K562 (cell line): ENCODE data around the gene CNGB1. TPM values are rescaled to one million over a fixed set of nuclear protein-coding genes. Genes with fewer than 3 reads are reported as not detected.

Experiments
- ATAC-seq: fragments of 200-7000 bp; cut with Tn5 transposase; 3 replicates; pipeline ENCODE4 v1.9.1; 2020; ENCODE audit warnings: moderate library complexity
- BruUV-seq: library from RNA; stranded (reverse); fragments of 400-500 nt; replicated peaks from 2 replicates; lab custom pipeline; 2021; lab: Mats Ljungman, UMichigan
- CTCF ChIA-PET: fragments of 300-600 bp; formaldehyde crosslinking; extraction: SDS; loops from one replicate; lab custom pipeline; 2021; ENCODE audit warnings: low intra/inter-chr PET ratio; lab: Yijun Ruan, JAX
- POLR2A ChIA-PET: fragments of 300-600, 350-650 bp; sonication (Branson Sonifier 250); formaldehyde crosslinking; extraction: SDS; loops from one replicate; lab custom pipeline; 2021; ENCODE audit warnings: antibody characterized with exemption, inconsistent platforms; lab: Yijun Ruan, JAX
- DNase-seq, 4 experiments: peaks; one replicate each; pipeline versions ENCODE4 v3.0.0 to v3.0.0-alpha.2; 2011 to 2018; ENCODE audit warnings: low spot score in 3 of 4, mixed read lengths in 3 of 4; ENCODE audit errors: extremely low read depth in 1 of 4
- FAIRE-seq: peaks from 2 replicates; lab custom pipeline; 2011; peaks lifted over from hg19 to GRCh38; lab: Jason Lieb, UNC
- H2AFZ ChIP-seq: 2 replicates; pipeline ENCODE4 v1.6.0; 2011; ENCODE audit warnings: low read depth, low read length, control low read depth, inconsistent platforms
- H3K27ac ChIP-seq: fragments of 200-600 bp; 3 replicates; pipeline ENCODE4 v1.8.0; 2011; ENCODE audit warnings: low read depth, mild to moderate bottlenecking, control low read depth, inconsistent platforms, low read length, moderate library complexity, mixed read lengths; ENCODE audit errors: extremely low read depth
- H3K27me3 ChIP-seq, 2 experiments: fragments of 300-600 bp in 1 of 2; 2 replicates in 1 of 2; 3 replicates in 1 of 2; pipeline versions ENCODE4 v1.6.0 to v1.8.0; 2011; ENCODE audit warnings: inconsistent platforms in 2 of 2, low read length in 2 of 2, mild to moderate bottlenecking in 1 of 2, mixed read lengths in 1 of 2, moderate library complexity in 1 of 2; ENCODE audit not compliant: control insufficient read depth in 2 of 2, insufficient read depth in 2 of 2
- H3K36me3 ChIP-seq: fragments of 300-600 bp; 3 replicates; pipeline ENCODE4 v1.8.0; 2011; ENCODE audit warnings: mild to moderate bottlenecking, low read length, inconsistent platforms; ENCODE audit not compliant: control insufficient read depth, insufficient read depth
- H3K4me1 ChIP-seq, 2 experiments: fragments of 200-600 bp in 1 of 2; replicated peaks in 1 of 2; 2 replicates in 1 of 2; 3 replicates in 1 of 2; pipeline versions ENCODE4 v1.5.1 to v1.8.0; 2011; ENCODE audit warnings: inconsistent platforms in 2 of 2, low read length in 2 of 2, mild to moderate bottlenecking in 1 of 2, mixed read lengths in 1 of 2, moderate library complexity in 1 of 2; ENCODE audit not compliant: control insufficient read depth in 2 of 2, insufficient read depth in 2 of 2
- H3K4me2 ChIP-seq: 2 replicates; pipeline ENCODE4 v1.6.1; 2011; ENCODE audit warnings: low read length, control low read depth, inconsistent platforms, mixed read lengths; ENCODE audit not compliant: insufficient read depth
- H3K4me3 ChIP-seq: fragments of 200-600 bp; sonication (generic), shearing (Covaris generic); 2 replicates; pipeline ENCODE4 v1.5.1; 2016; ENCODE audit warnings: control low read depth, inconsistent platforms
- H3K79me2 ChIP-seq: fragments of 200-600 bp; 3 replicates; pipeline ENCODE4 v1.8.0; 2011; ENCODE audit warnings: low read length, inconsistent platforms; ENCODE audit not compliant: control insufficient read depth, insufficient read depth
- H3K9ac ChIP-seq, 2 experiments: 2 replicates each; pipeline versions ENCODE4 v1.6.0 to v1.6.1; 2011; ENCODE audit warnings: low read depth in 2 of 2, low read length in 2 of 2, control low read depth in 1 of 2, inconsistent platforms in 1 of 2, mild to moderate bottlenecking in 1 of 2, mixed read lengths in 1 of 2; ENCODE audit not compliant: insufficient read depth in 1 of 2
- H3K9me1 ChIP-seq: one replicate; pipeline ENCODE4 v1.6.0; 2011; ENCODE audit warnings: inconsistent platforms, mild to moderate bottlenecking, low read length, moderate library complexity; ENCODE audit not compliant: control insufficient read depth, insufficient read depth
- H3K9me3 ChIP-seq: replicated peaks from 2 replicates; pipeline ENCODE4 v1.5.1; 2011; ENCODE audit warnings: low read depth, low read length, inconsistent platforms; ENCODE audit not compliant: control insufficient read depth, insufficient read depth
- H4K20me1 ChIP-seq: replicated peaks from 2 replicates; pipeline ENCODE4 v1.6.1; 2011; ENCODE audit warnings: low read length, inconsistent platforms, mixed read lengths; ENCODE audit not compliant: control insufficient read depth, insufficient read depth
- BRF1 ChIP-seq: IDR thresholded peaks from 3 replicates; pipeline ENCODE4 v1.6.1; 2011; ENCODE audit warnings: borderline replicate concordance, mild to moderate bottlenecking; ENCODE audit not compliant: insufficient read length; ENCODE audit errors: extremely low read depth
- HIVEP1 ChIP-seq: fragments of 250-450 bp; sonication (Bioruptor Pico); IDR thresholded peaks from 2 replicates; pipeline ENCODE4 v1.4.0; 2020; ENCODE audit warnings: mild to moderate bottlenecking
- IRF2 ChIP-seq: sonication (generic); formaldehyde crosslinking; IDR thresholded peaks from 2 replicates; pipeline ENCODE4 v1.8.1; 2022; ENCODE audit warnings: mild to moderate bottlenecking, missing genetic modification reagents
- LARP7 ChIP-seq: fragments of 450-650 bp; IDR thresholded peaks from 2 replicates; pipeline ENCODE4 v1.6.1; 2016
- LCOR ChIP-seq: sonication (generic); formaldehyde crosslinking; IDR thresholded peaks from 2 replicates; pipeline ENCODE4 v1.8.0; 2022; ENCODE audit warnings: mild to moderate bottlenecking, missing genetic modification reagents
- NR2F6 ChIP-seq: fragments of 450-650 bp; formaldehyde crosslinking; IDR thresholded peaks from 2 replicates; pipeline ENCODE4 v1.4.0; 2020; ENCODE audit warnings: mild to moderate bottlenecking
- RNF2 ChIP-seq: sonication (generic); IDR thresholded peaks from 2 replicates; pipeline ENCODE4 v1.6.1; 2016
- RUNX1 ChIP-seq: sonication (generic); IDR thresholded peaks from 2 replicates; pipeline ENCODE4 v1.6.1; 2016; ENCODE audit warnings: antibody characterized with exemption, low read depth
- SPI1 ChIP-seq: IDR thresholded peaks from 2 replicates; pipeline ENCODE4 v1.6.1; 2011; ENCODE audit warnings: low read depth, low read length, control low read depth, borderline replicate concordance
- TGIF2 ChIP-seq: sonication (generic); formaldehyde crosslinking; IDR thresholded peaks from 2 replicates; pipeline ENCODE4 v1.8.1; 2022; ENCODE audit warnings: mild to moderate bottlenecking, missing genetic modification reagents, moderate library complexity
- ZNF121 ChIP-seq: sonication (generic); formaldehyde crosslinking; conservative IDR thresholded peaks from 2 replicates; pipeline ENCODE4 v1.8.0; 2022; ENCODE audit warnings: missing genetic modification reagents
- ZNF134 ChIP-seq: fragments of 250-450 bp; sonication (Bioruptor Pico); conservative IDR thresholded peaks from 2 replicates; pipeline ENCODE4 v1.4.0; 2020
- ZNF589 ChIP-seq: fragments of 200-800 bp; sonication (Bioruptor generic); IDR thresholded peaks from 2 replicates; pipeline ENCODE4 v1.6.1; 2016; ENCODE audit warnings: low read depth, missing genetic modification characterization, missing compliant biosample characterization
- WGBS: fragments of 100-300 bp; shearing (Covaris generic); methylation state at CpG from one replicate; pipeline ENCODE4 v1.1.6; 2016; ENCODE audit warnings: low coverage, mixed read lengths; ENCODE audit not compliant: insufficient coverage; ENCODE audit errors: missing lambda C conversion rate; 5-methylcytosine and 5-hydroxymethylcytosine counted together
- in situ Hi-C: fragments of 300-500 bp; cut with MboI; formaldehyde crosslinking; loops from 4 replicates; pipeline ENCODE4 v1.15.0; 2018; ENCODE audit warnings: inconsistent platforms, mixed read lengths
- intact Hi-C: fragments of 100-400 bp; cut with micrococcal nuclease; formaldehyde crosslinking; loops from 2 replicates; pipeline ENCODE4 v1.14.2; 2022
- polyA plus RNA-seq, 8 experiments: library from polyadenylated mRNA; depleted of rRNA in 4 of 8; stranded (reverse) in 5 of 8; unstranded in 3 of 8; fragments of >200 nt; fragmentation: Nextera tagmentation in 2 of 8; fragmentation: Illumina TruSeq in 1 of 8; extraction: Ambion mirVana in 2 of 8; extraction: Trizol in 1 of 8; gene quantifications; 2 replicates each; pipeline versions ENCODE4 v1.2.1 to v1.2.3, GENCODE V29; 2011 to 2014; ENCODE audit warnings: inconsistent platforms in 1 of 8, missing spikeins in 1 of 8
- total RNA-seq, 7 experiments: library from RNA; depleted of rRNA in 6 of 7; stranded (reverse); fragments of >200 nt in 6 of 7; fragmentation: Illumina TruSeq in 2 of 7; extraction: Trizol in 2 of 7; gene quantifications; 2 replicates each; pipeline versions ENCODE4 v1.2.1 to v1.2.3, GENCODE V29; 2011 to 2021; ENCODE audit warnings: low replicate concordance in 1 of 7
- TF ChIP-seq, protein P1 (sequence below): fragments of 450-650 bp; formaldehyde crosslinking; conservative IDR thresholded peaks from 2 replicates; pipeline ENCODE4 v1.4.0; 2022; ENCODE audit warnings: mild to moderate bottlenecking, missing genetic modification characterization
- TF ChIP-seq, protein P2 (sequence below), 3 experiments: fragments of 200-800 bp in 1 of 3; sonication (Bioruptor generic) in 1 of 3; sonication (generic) in 1 of 3; formaldehyde crosslinking in 1 of 3; IDR thresholded peaks; 2 replicates each; pipeline versions ENCODE4 v1.6.1 to v1.8.0; 2016 to 2022; ENCODE audit warnings: mild to moderate bottlenecking in 2 of 3, missing compliant biosample characterization in 2 of 3, missing genetic modification characterization in 2 of 3, missing genetic modification reagents in 1 of 3
- TF ChIP-seq, protein P3 (sequence below), 2 experiments: IDR thresholded peaks; 2 replicates each; pipeline ENCODE4 v1.6.1; 2011; ENCODE audit warnings: borderline replicate concordance in 1 of 2, control low read depth in 1 of 2, low read depth in 1 of 2, low read length in 1 of 2, mild to moderate bottlenecking in 1 of 2, mixed read lengths in 1 of 2, moderate library complexity in 1 of 2; ENCODE audit not compliant: insufficient read depth in 1 of 2, insufficient read length in 1 of 2, poor library complexity in 1 of 2, severe bottlenecking in 1 of 2; ENCODE audit errors: extremely low read depth in 1 of 2
- TF ChIP-seq, protein P4 (sequence below): sonication (generic); formaldehyde crosslinking; IDR thresholded peaks from 2 replicates; pipeline ENCODE4 v1.8.1; 2023; ENCODE audit warnings: mild to moderate bottlenecking, missing genetic modification reagents, moderate library complexity

The CNGB1 gene
- total and polyA plus RNA-seq, 9 of the 15 experiments (the other 6 are each of a cell fraction or from before 2014, with no cell fraction given): not detected

- Histone ChIP-seq H3K79me2 (no peaks in the 10 kb centered on the region), H3K9ac (no peak overlapping the region), H3K36me3 (no peaks in the 10 kb centered on the region)
- no peak for ATAC-seq
- no peak for TF ChIP-seq BRF1
- TF ChIP-seq TGIF2 (CRISPR knock-in tag): no peak
- TF ChIP-seq, protein P1, sequence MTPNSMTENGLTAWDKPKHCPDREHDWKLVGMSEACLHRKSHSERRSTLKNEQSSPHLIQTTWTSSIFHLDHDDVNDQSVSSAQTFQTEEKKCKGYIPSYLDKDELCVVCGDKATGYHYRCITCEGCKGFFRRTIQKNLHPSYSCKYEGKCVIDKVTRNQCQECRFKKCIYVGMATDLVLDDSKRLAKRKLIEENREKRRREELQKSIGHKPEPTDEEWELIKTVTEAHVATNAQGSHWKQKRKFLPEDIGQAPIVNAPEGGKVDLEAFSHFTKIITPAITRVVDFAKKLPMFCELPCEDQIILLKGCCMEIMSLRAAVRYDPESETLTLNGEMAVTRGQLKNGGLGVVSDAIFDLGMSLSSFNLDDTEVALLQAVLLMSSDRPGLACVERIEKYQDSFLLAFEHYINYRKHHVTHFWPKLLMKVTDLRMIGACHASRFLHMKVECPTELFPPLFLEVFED (CRISPR knock-in tag): no peak
- no peak for TF ChIP-seq IRF2 (CRISPR knock-in tag)
- no peak for TF ChIP-seq NR2F6
- TF ChIP-seq, protein P2, sequence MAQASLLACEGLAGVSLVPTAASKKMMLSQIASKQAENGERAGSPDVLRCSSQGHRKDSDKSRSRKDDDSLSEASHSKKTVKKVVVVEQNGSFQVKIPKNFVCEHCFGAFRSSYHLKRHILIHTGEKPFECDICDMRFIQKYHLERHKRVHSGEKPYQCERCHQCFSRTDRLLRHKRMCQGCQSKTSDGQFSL (CRISPR knock-in tag; IDR thresholded peaks at IDR 0.05): no peak
- TF ChIP-seq, protein P2 (tag; IDR thresholded peaks at IDR 0.05): no peak
- TF ChIP-seq ZNF589 (CRISPR knock-in tag): no peak
- no peak for TF ChIP-seq RUNX1
- no peak for TF ChIP-seq ZNF134 (CRISPR knock-in tag)
- TF ChIP-seq LCOR (CRISPR knock-in tag): no peak
- TF ChIP-seq RNF2: no peak
- TF ChIP-seq, protein P3, sequence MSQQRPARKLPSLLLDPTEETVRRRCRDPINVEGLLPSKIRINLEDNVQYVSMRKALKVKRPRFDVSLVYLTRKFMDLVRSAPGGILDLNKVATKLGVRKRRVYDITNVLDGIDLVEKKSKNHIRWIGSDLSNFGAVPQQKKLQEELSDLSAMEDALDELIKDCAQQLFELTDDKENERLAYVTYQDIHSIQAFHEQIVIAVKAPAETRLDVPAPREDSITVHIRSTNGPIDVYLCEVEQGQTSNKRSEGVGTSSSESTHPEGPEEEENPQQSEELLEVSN (IDR thresholded peaks at IDR 0.05; ENCODE audit: borderline replicate concordance in 1 of 2, extremely low read depth in 1 of 2, insufficient read depth in 1 of 2, insufficient read length in 1 of 2, low read depth in 1 of 2, low read length in 1 of 2, poor library complexity in 1 of 2, severe bottlenecking in 1 of 2): no peak
- TF ChIP-seq SPI1: peak; percentile 58; the same call in 1 of the 2 replicates
- no peak for TF ChIP-seq HIVEP1 (CRISPR knock-in tag)
- no peak for TF ChIP-seq LARP7
- TF ChIP-seq, protein P4, sequence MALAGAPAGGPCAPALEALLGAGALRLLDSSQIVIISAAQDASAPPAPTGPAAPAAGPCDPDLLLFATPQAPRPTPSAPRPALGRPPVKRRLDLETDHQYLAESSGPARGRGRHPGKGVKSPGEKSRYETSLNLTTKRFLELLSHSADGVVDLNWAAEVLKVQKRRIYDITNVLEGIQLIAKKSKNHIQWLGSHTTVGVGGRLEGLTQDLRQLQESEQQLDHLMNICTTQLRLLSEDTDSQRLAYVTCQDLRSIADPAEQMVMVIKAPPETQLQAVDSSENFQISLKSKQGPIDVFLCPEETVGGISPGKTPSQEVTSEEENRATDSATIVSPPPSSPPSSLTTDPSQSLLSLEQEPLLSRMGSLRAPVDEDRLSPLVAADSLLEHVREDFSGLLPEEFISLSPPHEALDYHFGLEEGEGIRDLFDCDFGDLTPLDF (CRISPR knock-in tag): no peak
- peak; percentile 70 for TF ChIP-seq ZNF121 (CRISPR knock-in tag)
- TF ChIP-seq, all 486 proteins: peak for 2
- Histone ChIP-seq H3K4me2 (no peak overlapping the region), H3K27ac (no peak overlapping the region), H2AFZ (no peak overlapping the region), H3K27me3 (peaks cover 19 to 50% of the 10 kb centered on the region in 2 experiments), H3K9me1 (no peaks in the 10 kb centered on the region), H3K4me1 (no peaks in the 10 kb centered on the region; a peak in 2 of 5 replicates), H3K4me3 (no peak overlapping the region), H4K20me1 (no peaks in the 10 kb centered on the region; the same call in 1 of the 2 replicates), H3K9me3 (no peaks in the 10 kb centered on the region)
- WGBS: 25% methylated on average over 7 of the region's 7 CpGs
- in situ Hi-C loops: no loop called here
- FAIRE-seq: no peak
- DNase-seq: no peak
- intact Hi-C loops: no loop called here
- CTCF ChIA-PET: interaction anchor here (0.6 kb wide), 1 partner anchor 19 kb away, joined by 4 read pairs; no protein-coding TSS in a partner anchor
- BruUV-seq: no TSS peak
- POLR2A ChIA-PET: interaction anchor here (0.6 to 0.9 kb wide), 3 partner anchors 35 to 74 kb away, joined by 3 read pairs; no protein-coding TSS in a partner anchor
Measured at GRCh38 chr16:57870753-57871454, 100.0 kb downstream of the CNGB1 start.
